Keratinocyte (primary cell): ENCODE results near the gene SLC9B2. TPM values are rescaled to one million over a fixed set of nuclear protein-coding genes. Genes with fewer than 3 reads are reported as not detected.
A peak's percentile ranks its signal among the peaks of the same experiment; 100 is the strongest.

ENCODE experiments used
- DNase-seq: peaks from one replicate; pipeline ENCODE4 v3.0.0-alpha.2; 2011; ENCODE audit warnings: low read depth, missing footprints, low spot score
- FAIRE-seq: peaks from 2 replicates; lab custom pipeline; 2011; peaks lifted over from hg19 to GRCh38; lab: Jason Lieb, UNC
- H2AFZ ChIP-seq: 2 replicates; pipeline ENCODE4 v1.6.0; 2012; ENCODE audit warnings: low read length, control low read depth, inconsistent platforms; ENCODE audit not compliant: control insufficient read depth
- H3K27ac ChIP-seq: 2 replicates; pipeline ENCODE4 v1.5.1; 2011; ENCODE audit warnings: low read length; ENCODE audit not compliant: control insufficient read depth, insufficient read depth
- H3K27me3 ChIP-seq: 3 replicates; pipeline ENCODE4 v1.6.0; 2011; ENCODE audit warnings: low read length; ENCODE audit not compliant: control insufficient read depth, insufficient read depth; ENCODE audit errors: extremely low read depth
- H3K36me3 ChIP-seq, 2 experiments: 2 replicates in 1 of 2; 3 replicates in 1 of 2; pipeline ENCODE4 v1.5.1; 2011; ENCODE audit warnings: low read length in 2 of 2, mild to moderate bottlenecking in 1 of 2; ENCODE audit not compliant: control insufficient read depth in 2 of 2, insufficient read depth in 2 of 2; ENCODE audit errors: extremely low read depth in 1 of 2
- H3K4me1 ChIP-seq: 3 replicates; pipeline ENCODE4 v1.5.1; 2011; ENCODE audit warnings: low read length; ENCODE audit not compliant: control insufficient read depth, insufficient read depth; ENCODE audit errors: extremely low read depth
- H3K4me2 ChIP-seq: 3 replicates; pipeline ENCODE4 v1.6.0; 2011; ENCODE audit warnings: low read depth, low read length; ENCODE audit not compliant: control insufficient read depth, insufficient read depth; ENCODE audit errors: extremely low read depth
- H3K4me3 ChIP-seq, 3 experiments: fragments of 200-600 bp in 1 of 3; sonication (generic) in 1 of 3; 2 replicates in 2 of 3; 3 replicates in 1 of 3; pipeline ENCODE4 v1.5.1; 2011 to 2016; ENCODE audit warnings: low read length in 3 of 3, mild to moderate bottlenecking in 3 of 3, control low read depth in 2 of 3, inconsistent platforms in 1 of 3, low read depth in 1 of 3, mixed read lengths in 1 of 3, mixed run types in 1 of 3, moderate library complexity in 1 of 3; ENCODE audit not compliant: control insufficient read depth in 2 of 3, insufficient read depth in 2 of 3; ENCODE audit errors: extremely low read depth in 1 of 3
- H3K79me2 ChIP-seq: 2 replicates; pipeline ENCODE4 v1.6.0; 2012; ENCODE audit warnings: low read length; ENCODE audit not compliant: control insufficient read depth, insufficient read depth
- H3K9ac ChIP-seq: 3 replicates; pipeline ENCODE4 v1.6.0; 2011; ENCODE audit warnings: low read length; ENCODE audit not compliant: control insufficient read depth, insufficient read depth; ENCODE audit errors: extremely low read depth
- H3K9me1 ChIP-seq: 3 replicates; pipeline ENCODE4 v1.6.0; 2011; ENCODE audit warnings: low read length; ENCODE audit not compliant: control insufficient read depth, insufficient read depth; ENCODE audit errors: extremely low read depth
- H3K9me3 ChIP-seq: 2 replicates; pipeline ENCODE4 v1.5.1; 2012; ENCODE audit warnings: low read depth, low read length; ENCODE audit not compliant: control insufficient read depth
- H4K20me1 ChIP-seq: 3 replicates; pipeline ENCODE4 v1.6.0; 2011; ENCODE audit warnings: low read length; ENCODE audit not compliant: control insufficient read depth, insufficient read depth; ENCODE audit errors: extremely low read depth
- CTCF ChIP-seq, 3 experiments: IDR thresholded peaks in 1 of 3; conservative IDR thresholded peaks in 1 of 3; optimal IDR thresholded peaks in 1 of 3; 2 replicates in 2 of 3; 3 replicates in 1 of 3; pipeline versions ENCODE3 to v1.5.1; 2011; ENCODE audit warnings: low read length in 3 of 3, mild to moderate bottlenecking in 3 of 3, moderate library complexity in 2 of 3, control low read depth in 1 of 3, inconsistent platforms in 1 of 3; ENCODE audit not compliant: insufficient read depth in 2 of 3; ENCODE audit errors: extremely low read depth in 1 of 3
- EZH2 ChIP-seq: IDR thresholded peaks from one replicate; pipeline ENCODE4 v1.6.1; 2012; ENCODE audit warnings: inconsistent platforms, mild to moderate bottlenecking, low read length, moderate library complexity
- dilution Hi-C: fragments of 300-500 bp; cut with MboI; formaldehyde crosslinking; loops from one replicate; pipeline ENCODE4 v1.7.0; 2020; ENCODE audit warnings: low sequenced_read_pairs; ENCODE audit not compliant: extremely low pct_ligation_motif_present
- polyA plus RNA-seq, 5 experiments: library from polyadenylated mRNA; depleted of rRNA in 3 of 5; stranded (reverse) in 3 of 5; stranded (forward) in 1 of 5; unstranded in 1 of 5; fragments of >200 nt; gene quantifications; 1 replicate in 1 of 5; 2 replicates in 3 of 5; 3 replicates in 1 of 5; pipeline versions ENCODE4 v1.2.1 to v1.2.3, GENCODE V29; 2011 to 2012; ENCODE audit warnings: missing spikeins in 2 of 5, low read depth in 1 of 5, low replicate concordance in 1 of 5

SLC9B2 gene
- polyA plus RNA-seq, 1 donor (not counting 4 experiments of a cell fraction or from before 2014, with no cell fraction given) = 14.6 TPM

- peaks cover 3 to 4% of the 10 kb centered on the region in 2 experiments for H3K36me3 ChIP-seq
- TF ChIP-seq CTCF (optimal IDR thresholded peaks at IDR 0.05 in 1 of 3, IDR thresholded peaks at IDR 0.05 in 1 of 3, conservative IDR thresholded peaks at IDR 0.05 in 1 of 3; ENCODE audit: extremely low read depth in 1 of 3, insufficient read depth in 2 of 3, low read length in 3 of 3) (peak; percentile 62 to 69 (median 66)), EZH2 (no peak)
- no peaks in the 10 kb centered on the region for H3K4me1 ChIP-seq
- FAIRE-seq (peak; percentile 41), DNase-seq (no peak)
- no peaks in the 10 kb centered on the region for H3K9me1 ChIP-seq
- no peak overlapping the region for H2AFZ ChIP-seq
- H3K4me2 ChIP-seq = no peak overlapping the region
- no peaks in the 10 kb centered on the region for H3K79me2 ChIP-seq
- no peaks in the 10 kb centered on the region for H3K27me3 ChIP-seq
- no peak overlapping the region for H3K27ac ChIP-seq
- H3K9ac ChIP-seq = no peak overlapping the region
- no peak overlapping the region for H3K4me3 ChIP-seq
- no peaks in the 10 kb centered on the region for H4K20me1 ChIP-seq
- dilution Hi-C loops = no loop called here
- no peaks in the 10 kb centered on the region for H3K9me3 ChIP-seq
Observed at GRCh38 chr4:103046416-103047290, 29.9 kb downstream of the SLC9B2 start.

GRCh38 chr4:103044183-103044582, 32.4 kb downstream of the SLC9B2 start:
- FAIRE-seq = no peak
- H3K79me2 ChIP-seq = no peaks in the 10 kb centered on the region
- TF ChIP-seq CTCF (optimal IDR thresholded peaks at IDR 0.05 in 1 of 3, IDR thresholded peaks at IDR 0.05 in 1 of 3, conservative IDR thresholded peaks at IDR 0.05 in 1 of 3; ENCODE audit: extremely low read depth in 1 of 3, insufficient read depth in 2 of 3, low read length in 3 of 3) (no peak), EZH2 (no peak)

More at GRCh38 chr4:103044183-103044582, 32.4 kb downstream of the SLC9B2 start:
- H3K4me1 ChIP-seq = no peaks in the 10 kb centered on the region
- H3K36me3 ChIP-seq = peaks cover 3% of the 10 kb centered on the region in 2 experiments
- no peak for DNase-seq
- H3K27ac ChIP-seq = no peak overlapping the region
- no peaks in the 10 kb centered on the region for H3K9me1 ChIP-seq
- H3K9ac ChIP-seq = no peak overlapping the region
- H3K4me2 ChIP-seq = no peak overlapping the region
- no peaks in the 10 kb centered on the region for H3K27me3 ChIP-seq
- no peaks in the 10 kb centered on the region for H3K9me3 ChIP-seq
- H3K4me3 ChIP-seq = no peak overlapping the region
- dilution Hi-C loops = no loop called here
- H4K20me1 ChIP-seq = no peaks in the 10 kb centered on the region
- H2AFZ ChIP-seq = no peak overlapping the region
